GM18873 (cell line): ENCODE data around the gene RFPL1.
"Not testable (repeated sequence)": the region's sequence is repeated elsewhere in the genome, so short reads cannot be mapped to it uniquely, and the experiment has no call there.

Experiments
- ATAC-seq: cut with Tn5 transposase; IDR thresholded peaks from one replicate; pipeline ENCODE4 v1.9.1; 2021; ENCODE audit warnings: mild to moderate bottlenecking, moderate library complexity, moderate number of reproducible peaks; ENCODE audit not compliant: unreplicated experiment, low FRiP score

RFPL1 gene

GRCh38 chr22:29438283-29438682 lies at the start of gene RFPL1:
RFPL1 (plus strand) TSS chr22:29438583.
- ATAC-seq, result not testable (repeated sequence)

- ATAC-seq, result peak; percentile 21
These were observed 49.7 kb upstream of the RFPL1 start for GRCh38 chr22:29388759-29389090.

GRCh38 chr22:29390270-29390669 lies 48.1 kb upstream of the RFPL1 start:
- no peak for ATAC-seq

GRCh38 chr22:29391546-29391945 lies 46.8 kb upstream of the RFPL1 start:
- ATAC-seq, result no peak

- ATAC-seq, result no peak
These were observed 45.3 kb upstream of the RFPL1 start for GRCh38 chr22:29393019-29393608.

- ATAC-seq, result no peak
These were observed 43.3 kb upstream of the RFPL1 start for GRCh38 chr22:29394931-29395581.

GRCh38 chr22:29396126-29396525 lies 42.3 kb upstream of the RFPL1 start:
- ATAC-seq, result no peak

GRCh38 chr22:29397791-29398190 lies 40.6 kb upstream of the RFPL1 start:
- no peak for ATAC-seq

- no peak for ATAC-seq
These were observed 37.8 kb upstream of the RFPL1 start for GRCh38 chr22:29400576-29400975.

GRCh38 chr22:29401538-29401937 lies 36.8 kb upstream of the RFPL1 start:
- ATAC-seq, result not testable (repeated sequence)

GRCh38 chr22:29408940-29409339 lies 29.4 kb upstream of the RFPL1 start:
- ATAC-seq, result no peak

- not testable (repeated sequence) for ATAC-seq
These were observed 26.7 kb upstream of the RFPL1 start for GRCh38 chr22:29411569-29412211.

GRCh38 chr22:29412772-29413171 lies 25.6 kb upstream of the RFPL1 start:
- not testable (repeated sequence) for ATAC-seq

- ATAC-seq, result not testable (repeated sequence)
These were observed 23.3 kb upstream of the RFPL1 start for GRCh38 chr22:29414951-29415591.

GRCh38 chr22:29418704-29419103 lies 19.7 kb upstream of the RFPL1 start:
- ATAC-seq, result not testable (repeated sequence)

GRCh38 chr22:29426476-29426875 lies 11.9 kb upstream of the RFPL1 start:
- ATAC-seq, result no peak

GRCh38 chr22:29427176-29427760 lies 11.1 kb upstream of the RFPL1 start:
- no peak for ATAC-seq

GRCh38 chr22:29431986-29432385 lies 6.4 kb upstream of the RFPL1 start:
- ATAC-seq, result no peak

GRCh38 chr22:29433856-29434255 lies 4.5 kb upstream of the RFPL1 start:
- ATAC-seq, result no peak

GRCh38 chr22:29434288-29434687 lies 4.1 kb upstream of the RFPL1 start:
- ATAC-seq, result no peak
